NCI-H2029 treated with DMSO at 0.1 percent for 48 hours (cell line): Measurements from ENCODE around the gene DUSP18.
"Not testable (repeated sequence)": the region's sequence is repeated elsewhere in the genome, so short reads cannot be mapped to it uniquely, and the experiment has no call there.

Experiments
- DNase-seq: peaks from one replicate; lab custom pipeline; 2025; lab: John Stamatoyannopoulos, UW

DUSP18 gene

GRCh38 chr22:30640361-30640760 is 27.3 kb downstream of the DUSP18 start:
- no peak for DNase-seq

- DNase-seq = no peak
These were observed 30.0 kb downstream of the DUSP18 start for GRCh38 chr22:30637701-30638114.

GRCh38 chr22:30636226-30637077 is 31.2 kb downstream of the DUSP18 start:
- DNase-seq = no peak

GRCh38 chr22:30635273-30636225 is 32.1 kb downstream of the DUSP18 start, which contains the start of gene SLC35E4:
Gene SLC35E4, plus strand, starts transcription at chr22:30635781. Its CDS starts 670 bp downstream, at chr22:30636451.
- peak; percentile 27 for DNase-seq

GRCh38 chr22:30634471-30635233 is 33.0 kb downstream of the DUSP18 start:
- DNase-seq = peak; percentile 57

GRCh38 chr22:30631469-30631868 is 36.2 kb downstream of the DUSP18 start:
- DNase-seq = not testable (repeated sequence)

GRCh38 chr22:30628491-30628890 is 39.2 kb downstream of the DUSP18 start:
- peak; percentile 9 for DNase-seq

- DNase-seq = no peak
These were observed 40.2 kb downstream of the DUSP18 start for GRCh38 chr22:30627471-30627870.

- no peak for DNase-seq
These were observed 41.3 kb downstream of the DUSP18 start for GRCh38 chr22:30626413-30626812.

GRCh38 chr22:30619909-30620308 is 47.8 kb downstream of the DUSP18 start:
- not testable (repeated sequence) for DNase-seq

- no peak for DNase-seq
These were observed 49.9 kb downstream of the DUSP18 start for GRCh38 chr22:30617819-30618218.

GRCh38 chr22:30615543-30615954 is 52.1 kb downstream of the DUSP18 start:
- no peak for DNase-seq

- DNase-seq = no peak
These were observed 52.8 kb downstream of the DUSP18 start for GRCh38 chr22:30614879-30615278.

GRCh38 chr22:30614268-30614667 is 53.4 kb downstream of the DUSP18 start:
- DNase-seq = no peak

- no peak for DNase-seq
These were observed 54.9 kb downstream of the DUSP18 start for GRCh38 chr22:30612789-30613188.
